ENCODE measurements around the gene IKBIP.
"Not testable (repeated sequence)": the region's sequence is repeated elsewhere in the genome, so short reads cannot be mapped to it uniquely, and the experiment has no call there.

IKBIP gene

DNA sequence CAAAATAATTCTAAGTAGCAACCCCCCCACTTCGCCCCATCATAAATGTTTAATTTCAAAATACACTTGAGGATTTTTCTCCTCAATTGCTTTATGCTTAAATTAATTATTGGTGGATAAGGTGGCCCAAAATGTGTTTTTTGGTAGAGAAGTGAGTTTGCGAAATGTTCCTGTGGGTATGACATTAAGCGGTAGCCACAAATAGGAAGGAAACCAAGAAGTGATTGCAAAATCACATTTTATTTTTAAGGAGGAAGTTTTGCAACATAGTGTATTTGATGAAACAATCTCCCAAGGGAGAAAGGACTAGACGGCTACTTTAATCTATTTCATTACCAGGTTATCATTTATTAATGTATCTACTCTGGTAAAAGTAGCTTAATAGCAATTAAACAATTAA, 25.6 kb downstream of the IKBIP start:
- no peak for FAIRE-seq
- no peak for DNase-seq (ENCODE audit: insufficient read length)

GRCh38 chr12:98612696-98613334, 31.8 kb downstream of the IKBIP start:
- no peak for DNase-seq (ENCODE audit: insufficient read length)
- FAIRE-seq: peak; percentile 86
- TF ChIP-seq TAF1 (IDR thresholded peaks at IDR 0.05; ENCODE audit: borderline replicate concordance, low read depth, low read length) (no peak), POLR2A (IDR thresholded peaks at IDR 0.05; ENCODE audit: low read depth, low read length) (no peak), POLR2AphosphoS5 (IDR thresholded peaks at IDR 0.05; ENCODE audit: low read depth, low read length) (no peak)

More for the DNA sequence above, 25.6 kb downstream of the IKBIP start:
- TF ChIP-seq POLR2AphosphoS5 (IDR thresholded peaks at IDR 0.05; ENCODE audit: low read depth, low read length) (no peak), TAF1 (IDR thresholded peaks at IDR 0.05; ENCODE audit: borderline replicate concordance, low read depth, low read length) (no peak), POLR2A (IDR thresholded peaks at IDR 0.05; ENCODE audit: low read depth, low read length) (no peak)

DNA sequence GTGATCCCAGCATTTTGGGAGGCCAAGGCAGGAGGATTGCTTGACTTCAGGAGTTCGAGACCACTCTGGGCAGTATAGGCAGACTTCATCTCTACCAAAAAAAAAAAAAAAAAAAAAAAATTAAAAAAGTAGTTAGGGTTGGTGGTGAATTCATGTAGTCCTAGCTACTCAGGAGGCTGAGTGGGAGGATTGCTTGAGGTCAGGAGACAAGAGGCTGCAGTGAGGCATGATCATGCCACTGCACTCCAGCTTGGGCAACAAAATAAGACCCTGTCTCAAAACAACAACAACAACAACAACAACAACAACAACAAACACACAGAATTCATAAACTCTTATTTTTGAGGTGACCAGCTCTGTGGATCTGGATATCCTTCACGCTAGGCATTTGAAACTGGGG, 34.0 kb downstream of the IKBIP start:
- TF ChIP-seq TAF1 (IDR thresholded peaks at IDR 0.05; ENCODE audit: borderline replicate concordance, low read depth, low read length) (no peak), POLR2AphosphoS5 (IDR thresholded peaks at IDR 0.05; ENCODE audit: low read depth, low read length) (no peak)
- DNase-seq (ENCODE audit: insufficient read length): no peak
- no peak for FAIRE-seq

DNA sequence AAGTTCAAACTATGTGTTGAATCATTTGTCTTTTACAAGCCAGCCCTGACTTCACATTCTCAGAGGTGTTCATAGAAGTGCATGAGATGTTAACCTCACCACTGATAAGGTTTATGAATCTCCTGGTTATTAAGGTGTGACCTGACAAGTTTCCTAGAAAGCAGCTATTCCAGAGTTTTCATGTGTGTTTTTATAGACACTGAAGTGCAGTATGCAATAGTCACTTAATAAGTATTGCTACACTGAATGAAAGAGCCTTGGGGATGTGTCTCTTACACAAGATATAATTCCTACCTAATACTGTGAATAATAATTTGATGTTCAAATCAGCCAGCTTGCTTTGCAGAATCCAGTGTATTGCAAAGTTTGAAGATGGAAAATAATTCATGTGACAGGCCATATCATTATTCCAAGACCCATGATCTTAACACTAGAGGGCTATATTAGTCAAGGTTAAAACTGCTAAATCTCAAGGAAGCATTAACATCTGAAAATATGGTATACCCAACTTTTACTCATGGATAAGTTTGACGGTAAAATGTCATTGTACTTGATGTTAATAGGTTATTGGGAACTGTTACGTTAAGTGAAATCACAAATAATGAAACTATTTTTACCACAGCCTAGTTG, 38.1 kb downstream of the IKBIP start:
- FAIRE-seq: no peak
- DNase-seq (ENCODE audit: insufficient read length): no peak
- TF ChIP-seq POLR2AphosphoS5 (IDR thresholded peaks at IDR 0.05; ENCODE audit: low read depth, low read length) (no peak), TAF1 (IDR thresholded peaks at IDR 0.05; ENCODE audit: borderline replicate concordance, low read depth, low read length) (no peak), POLR2A (IDR thresholded peaks at IDR 0.05; ENCODE audit: low read depth, low read length) (no peak)

GRCh38 chr12:98601924-98602323, 42.7 kb downstream of the IKBIP start:
- FAIRE-seq (no peak), DNase-seq (ENCODE audit: insufficient read length) (no peak)
- TF ChIP-seq POLR2AphosphoS5 (IDR thresholded peaks at IDR 0.05; ENCODE audit: low read depth, low read length) (no peak), POLR2A (IDR thresholded peaks at IDR 0.05; ENCODE audit: low read depth, low read length) (no peak), TAF1 (IDR thresholded peaks at IDR 0.05; ENCODE audit: borderline replicate concordance, low read depth, low read length) (no peak)

DNA sequence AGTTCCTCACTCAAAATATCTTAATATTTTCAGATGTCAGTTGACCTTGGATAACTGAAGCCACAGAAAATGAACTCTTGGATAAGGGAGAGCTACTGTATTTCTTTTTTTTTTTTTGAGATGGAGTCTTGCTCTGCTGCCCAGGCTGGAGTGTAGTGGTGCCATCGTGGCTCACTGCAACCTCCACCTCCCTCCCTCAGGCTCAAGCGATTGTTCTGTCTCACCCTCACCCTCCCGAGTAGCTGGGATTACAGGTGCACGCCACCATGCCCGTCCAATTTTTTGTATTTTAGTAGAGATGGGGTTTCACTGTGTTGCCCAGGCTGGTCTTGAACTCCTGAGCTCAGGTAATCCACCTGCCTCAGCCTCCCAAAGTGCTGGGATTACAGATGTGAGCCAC, 47.3 kb downstream of the IKBIP start:
- not testable (repeated sequence) for FAIRE-seq

DNA sequence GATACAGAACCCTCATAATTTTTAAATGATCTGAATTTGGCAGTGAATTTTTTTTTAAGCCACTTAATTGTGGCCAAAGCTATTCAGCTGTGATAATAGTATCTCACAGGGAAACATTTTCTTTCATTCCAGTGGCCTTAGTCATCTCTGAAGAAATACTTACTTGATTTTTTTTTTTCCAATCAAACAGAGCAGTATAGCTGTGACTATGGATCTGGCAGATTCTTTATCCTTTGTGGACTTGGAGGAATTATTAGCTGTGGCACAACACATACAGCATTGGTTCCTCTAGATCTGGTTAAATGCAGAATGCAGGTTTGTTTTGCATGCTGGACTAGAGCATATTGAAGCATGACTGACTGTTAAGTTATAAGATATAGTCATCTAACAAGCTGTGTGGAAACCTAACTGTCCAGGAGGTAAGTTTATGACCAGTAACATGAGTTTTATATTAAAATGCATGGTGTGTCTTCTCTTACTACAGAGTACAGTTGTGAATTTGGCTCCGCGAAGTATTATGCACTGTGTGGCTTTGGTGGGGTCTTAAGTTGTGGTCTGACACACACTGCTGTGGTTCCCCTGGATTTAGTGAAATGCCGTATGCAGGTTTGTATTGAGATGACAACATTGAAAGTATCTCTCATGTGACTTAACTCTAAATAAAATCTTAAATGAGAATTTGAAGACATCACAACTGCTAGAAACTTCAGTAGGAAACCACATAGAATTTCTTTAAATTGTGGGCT, 49.2 kb downstream of the IKBIP start:
- no peak for TF ChIP-seq POLR2A (IDR thresholded peaks at IDR 0.05; ENCODE audit: low read depth, low read length)
- TF ChIP-seq POLR2AphosphoS5 (IDR thresholded peaks at IDR 0.05; ENCODE audit: low read depth, low read length): no peak
- FAIRE-seq (no peak), DNase-seq (ENCODE audit: insufficient read length) (no peak)

More for the DNA sequence above, 47.3 kb downstream of the IKBIP start:
- not testable (repeated sequence) for DNase-seq (ENCODE audit: insufficient read length)

DNA sequence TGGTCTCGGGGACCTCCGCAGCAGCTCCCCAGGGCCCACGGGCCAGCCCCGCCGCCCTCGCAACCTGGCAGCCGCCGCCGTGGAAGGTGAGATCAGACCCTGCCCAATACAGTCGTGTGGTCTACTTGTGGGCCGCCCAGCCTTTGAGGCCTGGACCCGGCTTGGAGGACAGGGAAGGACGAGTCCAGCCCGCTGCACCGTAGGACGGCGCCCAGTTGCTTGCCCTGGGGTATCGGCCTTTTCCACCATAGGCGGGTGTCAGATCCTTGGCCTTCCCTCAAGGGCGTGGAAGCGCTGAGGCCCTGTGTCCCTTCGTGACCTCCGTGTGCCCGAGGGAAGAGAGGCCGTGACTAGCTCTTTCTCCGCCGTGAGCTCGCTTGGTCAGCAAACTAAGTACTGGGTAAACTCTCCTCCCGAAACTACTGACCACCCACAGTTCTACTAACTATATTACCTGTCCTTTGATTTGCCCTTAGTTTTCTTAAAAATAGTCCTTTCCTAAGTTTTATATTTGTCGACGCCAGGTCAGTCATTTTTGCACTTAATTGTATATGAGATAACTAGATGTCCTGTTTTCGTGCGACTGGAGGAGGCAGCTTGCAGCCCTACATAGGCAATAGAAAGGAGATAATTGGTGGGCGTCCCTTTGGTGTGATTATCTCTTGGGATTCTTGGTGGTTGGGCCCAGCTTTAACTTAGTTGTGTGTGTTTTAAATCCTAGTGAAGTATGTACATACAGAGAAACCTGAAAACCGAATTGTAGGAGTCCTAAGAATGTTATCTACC, 50.3 kb downstream of the IKBIP start:
- no peak; the same call in 1 of the 2 replicates for TF ChIP-seq POLR2A (IDR thresholded peaks at IDR 0.05; ENCODE audit: low read depth, low read length)
- TF ChIP-seq POLR2AphosphoS5 (IDR thresholded peaks at IDR 0.05; ENCODE audit: low read depth, low read length): no peak
- no peak for TF ChIP-seq TAF1 (IDR thresholded peaks at IDR 0.05; ENCODE audit: borderline replicate concordance, low read depth, low read length)
- DNase-seq (ENCODE audit: insufficient read length) (no peak), FAIRE-seq (no peak)

DNA sequence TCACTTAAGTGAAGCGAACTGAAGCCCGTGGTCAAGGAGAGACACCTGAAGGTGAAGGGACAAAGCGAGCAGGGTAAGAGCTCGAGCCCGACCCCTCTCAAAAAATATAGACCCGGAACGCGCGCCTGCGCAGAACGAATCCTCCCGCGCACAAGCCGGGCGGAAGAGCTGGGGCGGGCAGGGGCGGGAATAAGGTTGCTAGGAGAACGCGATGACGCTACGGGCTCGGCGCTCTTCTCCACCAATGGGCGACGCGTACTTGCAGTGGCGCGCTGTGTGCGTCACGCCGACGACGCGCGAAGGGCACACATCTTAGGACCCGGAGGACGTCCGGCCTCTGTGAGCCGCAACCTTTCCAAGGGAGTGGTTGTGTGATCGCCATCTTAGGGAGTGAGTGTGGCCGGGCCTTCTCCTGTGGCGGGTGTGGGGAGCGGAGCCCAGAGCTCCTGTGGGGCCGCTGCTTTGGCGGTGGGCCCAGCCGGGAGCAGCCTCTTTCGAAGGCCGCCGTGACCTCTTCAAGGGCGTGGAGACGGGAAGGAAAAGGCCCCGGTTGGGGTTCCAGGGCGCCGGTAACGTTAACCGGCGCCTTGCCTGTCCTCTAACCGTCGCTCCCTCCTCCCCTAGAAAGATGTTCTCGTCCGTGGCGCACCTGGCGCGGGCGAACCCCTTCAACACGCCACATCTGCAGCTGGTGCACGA, 51.1 kb downstream of the IKBIP start, which contains the start of gene SLC25A3:
TSS of gene SLC25A3 (plus strand) at position 336 of the 699 bp plus-strand sequence. CDS start at position 629, 293 bp downstream.
- DNase-seq (ENCODE audit: insufficient read length): peak; percentile 85
- TF ChIP-seq POLR2AphosphoS5 (IDR thresholded peaks at IDR 0.05; ENCODE audit: low read depth, low read length) (peak; percentile 99), TAF1 (IDR thresholded peaks at IDR 0.05; ENCODE audit: borderline replicate concordance, low read depth, low read length) (peak; percentile 93), POLR2A (IDR thresholded peaks at IDR 0.05; ENCODE audit: low read depth, low read length) (peak; percentile 99)
- FAIRE-seq: peak; percentile 99

GRCh38 chr12:98592825-98593322, 51.7 kb downstream of the IKBIP start:
- DNase-seq (ENCODE audit: insufficient read length): no peak
- no peak for FAIRE-seq
- TF ChIP-seq POLR2AphosphoS5 (IDR thresholded peaks at IDR 0.05; ENCODE audit: low read depth, low read length) (no peak), POLR2A (IDR thresholded peaks at IDR 0.05; ENCODE audit: low read depth, low read length) (no peak), TAF1 (IDR thresholded peaks at IDR 0.05; ENCODE audit: borderline replicate concordance, low read depth, low read length) (no peak)

- no peak for TF ChIP-seq POLR2AphosphoS5 (IDR thresholded peaks at IDR 0.05; ENCODE audit: low read depth, low read length)
- TF ChIP-seq POLR2A (IDR thresholded peaks at IDR 0.05; ENCODE audit: low read depth, low read length): no peak
- TF ChIP-seq TAF1 (IDR thresholded peaks at IDR 0.05; ENCODE audit: borderline replicate concordance, low read depth, low read length): no peak
- no peak for DNase-seq (ENCODE audit: insufficient read length)
- FAIRE-seq: no peak
Measured at GRCh38 chr12:98591209-98591608, 53.4 kb downstream of the IKBIP start.
